ENCODE results near the gene MYOM1.

Gene MYOM1

DNA sequence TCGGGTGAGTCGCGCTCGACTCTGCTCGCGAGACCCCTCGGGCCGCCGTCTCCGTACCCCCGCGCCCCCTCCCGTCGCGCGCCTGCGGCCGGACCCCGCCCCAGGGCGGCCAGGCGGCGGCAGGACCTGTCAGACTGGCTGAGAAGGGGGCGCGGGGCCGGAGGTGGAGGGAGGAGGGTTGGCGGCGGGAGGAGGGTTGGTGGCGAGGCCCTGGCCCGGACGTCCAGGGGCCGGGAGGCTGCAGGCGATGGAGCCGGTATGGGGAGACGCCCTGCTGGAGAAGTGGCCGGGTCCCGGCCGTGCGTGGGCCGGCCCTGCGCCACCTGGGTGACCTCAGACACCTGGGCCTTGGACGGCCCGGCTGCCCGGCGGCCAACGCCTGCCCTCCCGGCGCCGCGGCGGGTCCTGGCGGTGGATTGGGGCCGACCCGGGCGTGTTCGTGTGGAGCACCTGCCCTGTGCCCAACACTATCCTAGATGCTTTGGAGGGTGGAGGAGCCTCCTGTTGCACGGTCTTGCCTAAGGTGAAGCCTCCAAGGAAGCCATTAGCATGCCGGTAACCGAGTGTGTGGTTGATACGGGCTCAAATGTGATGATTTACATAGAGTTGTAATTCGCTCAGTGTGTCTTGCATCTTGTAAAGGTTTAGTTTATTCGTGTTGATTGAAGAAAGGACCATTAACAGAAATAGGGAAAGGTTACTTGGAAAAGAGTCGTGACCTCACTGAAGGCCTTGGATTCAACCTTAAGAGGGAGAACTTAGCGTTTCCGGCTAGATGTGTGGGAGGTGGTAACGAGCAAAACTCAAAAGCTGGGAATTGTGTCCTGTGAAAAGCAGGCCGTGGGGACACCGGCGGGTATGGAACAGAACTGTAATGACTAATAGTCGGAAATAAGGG lies 42.7 kb upstream of the MYOM1 start:
- TF ChIP-seq CTCF (IDR thresholded peaks at IDR 0.05), result no peak

DNA sequence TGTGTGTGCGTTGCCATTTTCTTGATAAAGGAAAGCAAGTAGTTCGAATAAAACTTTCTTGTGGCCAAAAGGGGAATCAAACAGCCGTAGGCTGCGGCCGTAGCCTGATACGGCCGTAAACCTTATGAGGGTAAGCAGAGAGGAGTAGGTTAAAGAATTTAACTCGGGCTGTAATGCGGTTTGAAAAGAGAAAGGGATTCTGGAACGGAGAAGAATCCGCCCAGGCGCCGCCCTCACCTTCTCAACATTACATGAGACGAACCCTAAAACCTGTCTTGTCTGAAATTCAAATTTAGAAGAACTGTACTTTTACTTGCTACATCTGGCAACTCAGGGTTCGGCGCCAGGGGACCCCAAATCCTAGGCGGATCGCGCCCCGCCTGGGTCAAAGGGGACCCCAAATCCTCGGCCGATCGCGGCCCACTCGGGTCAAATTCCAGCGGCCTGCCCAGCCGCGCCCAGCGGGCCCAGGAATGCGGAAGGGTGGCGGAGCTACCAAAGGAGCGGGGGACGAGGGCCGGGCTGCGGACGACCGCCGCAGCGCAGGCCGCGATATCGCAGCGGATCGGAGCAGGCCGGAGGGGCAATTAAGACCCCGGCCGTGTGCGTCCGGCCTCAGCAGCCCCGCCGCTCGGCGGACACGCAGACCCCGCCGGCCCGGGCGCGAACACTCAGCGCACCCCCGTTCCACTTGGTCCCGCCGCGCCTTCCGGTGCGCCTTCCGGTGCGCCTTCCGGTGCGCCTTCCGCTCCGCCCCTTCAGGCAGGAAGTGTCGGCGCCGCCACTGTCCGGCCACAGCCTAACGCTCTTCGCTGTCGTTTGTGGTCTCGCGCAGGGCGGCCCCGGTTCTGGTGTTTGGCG lies 41.8 kb upstream of the MYOM1 start, which contains the start of gene MYL12B:
Gene MYL12B (plus strand): TSS at position 761 of the 861 bp plus-strand sequence. CDS start 10,766 bp downstream, outside the sequence.
- TF ChIP-seq CTCF (IDR thresholded peaks at IDR 0.05), result no peak

- no peak for TF ChIP-seq CTCF (IDR thresholded peaks at IDR 0.05)
Measured at GRCh38 chr18:3260995-3261372, 41.2 kb upstream of the MYOM1 start.

GRCh38 chr18:3257627-3258120 lies 37.9 kb upstream of the MYOM1 start:
- TF ChIP-seq CTCF (IDR thresholded peaks at IDR 0.05), result no peak

- no peak for TF ChIP-seq CTCF (IDR thresholded peaks at IDR 0.05)
Measured at GRCh38 chr18:3256693-3257626, 37.2 kb upstream of the MYOM1 start.

- TF ChIP-seq CTCF (IDR thresholded peaks at IDR 0.05), result no peak
Measured at GRCh38 chr18:3255611-3256165, 35.9 kb upstream of the MYOM1 start.

Measured in LNCAP (cell line).